ENCODE measurements around the gene ATAD3B. TPM values are rescaled to one million over a fixed set of nuclear protein-coding genes. Genes with fewer than 3 reads are reported as not detected.
A peak's percentile ranks its signal among the peaks of the same experiment; 100 is the strongest.

ATAD3B gene
- total RNA-seq = 100 to 1,000 TPM in 1 of 4 donors, 10 to 100 TPM in 3; 26.9 to 130 (median 35.0) TPM

- TF ChIP-seq, protein P1, sequence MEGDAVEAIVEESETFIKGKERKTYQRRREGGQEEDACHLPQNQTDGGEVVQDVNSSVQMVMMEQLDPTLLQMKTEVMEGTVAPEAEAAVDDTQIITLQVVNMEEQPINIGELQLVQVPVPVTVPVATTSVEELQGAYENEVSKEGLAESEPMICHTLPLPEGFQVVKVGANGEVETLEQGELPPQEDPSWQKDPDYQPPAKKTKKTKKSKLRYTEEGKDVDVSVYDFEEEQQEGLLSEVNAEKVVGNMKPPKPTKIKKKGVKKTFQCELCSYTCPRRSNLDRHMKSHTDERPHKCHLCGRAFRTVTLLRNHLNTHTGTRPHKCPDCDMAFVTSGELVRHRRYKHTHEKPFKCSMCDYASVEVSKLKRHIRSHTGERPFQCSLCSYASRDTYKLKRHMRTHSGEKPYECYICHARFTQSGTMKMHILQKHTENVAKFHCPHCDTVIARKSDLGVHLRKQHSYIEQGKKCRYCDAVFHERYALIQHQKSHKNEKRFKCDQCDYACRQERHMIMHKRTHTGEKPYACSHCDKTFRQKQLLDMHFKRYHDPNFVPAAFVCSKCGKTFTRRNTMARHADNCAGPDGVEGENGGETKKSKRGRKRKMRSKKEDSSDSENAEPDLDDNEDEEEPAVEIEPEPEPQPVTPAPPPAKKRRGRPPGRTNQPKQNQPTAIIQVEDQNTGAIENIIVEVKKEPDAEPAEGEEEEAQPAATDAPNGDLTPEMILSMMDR (IDR thresholded peaks at IDR 0.05) = no peak
- peak in 1 of 2 donors; percentile 54 for TF ChIP-seq POLR2A (IDR thresholded peaks at IDR 0.05)
- no peaks in the 10 kb centered on the region for H3K27me3 ChIP-seq
- H3K9me3 ChIP-seq = no peaks in the 10 kb centered on the region
- peak; percentile 93 to 97 (median 97) for DNase-seq
- H3K4me1 ChIP-seq = peaks cover 0 to 20% (median 6%) of the 10 kb centered on the region in 4 donors
- peak within 1 kb of the TSS; percentile 77 to 88 (median 82) for H3K4me3 ChIP-seq
- no peaks in the 10 kb centered on the region for H3K36me3 ChIP-seq
- peak within 1 kb of the TSS; percentile 81 to 87 (median 84) for H3K27ac ChIP-seq
Observed at GRCh38 chr1:1471389-1472052, at the start of gene ATAD3B. Gene ATAD3B (plus strand): TSS chr1:1471765. CDS start chr1:1471885, 120 bp downstream.

GRCh38 chr1:1421907-1422464 is 49.6 kb upstream of the ATAD3B start:
- Histone ChIP-seq H3K27ac (peak overlapping the region in 1 of 4 donors; percentile 49), H3K4me1 (peaks cover 0 to 16% (median 4%) of the 10 kb centered on the region in 4 donors), H3K4me3 (no peak overlapping the region), H3K36me3 (no peaks in the 10 kb centered on the region), H3K9me3 (no peaks in the 10 kb centered on the region), H3K27me3 (no peaks in the 10 kb centered on the region)
- no peak for DNase-seq
- no peak for TF ChIP-seq POLR2A (IDR thresholded peaks at IDR 0.05)
- TF ChIP-seq, protein P1 (IDR thresholded peaks at IDR 0.05) = no peak

- H3K9me3 ChIP-seq = no peaks in the 10 kb centered on the region
- peaks cover 0 to 16% (median 6%) of the 10 kb centered on the region in 4 donors for H3K4me1 ChIP-seq
- H3K27me3 ChIP-seq = no peaks in the 10 kb centered on the region
- no peaks in the 10 kb centered on the region for H3K36me3 ChIP-seq
- TF ChIP-seq POLR2A (IDR thresholded peaks at IDR 0.05) = no peak
- TF ChIP-seq, protein P1 (IDR thresholded peaks at IDR 0.05) = no peak
- peak in 1 of 3 donors; percentile 18 for DNase-seq
- H3K4me3 ChIP-seq = no peak overlapping the region
- no peak overlapping the region for H3K27ac ChIP-seq
Observed at GRCh38 chr1:1422465-1423244, 48.9 kb upstream of the ATAD3B start.

GRCh38 chr1:1423245-1423597 is 48.3 kb upstream of the ATAD3B start:
- Histone ChIP-seq H3K4me1 (peaks cover 0 to 16% (median 6%) of the 10 kb centered on the region in 4 donors), H3K9me3 (no peaks in the 10 kb centered on the region), H3K27ac (no peak overlapping the region), H3K36me3 (no peaks in the 10 kb centered on the region), H3K4me3 (no peak overlapping the region), H3K27me3 (no peaks in the 10 kb centered on the region)
- DNase-seq = no peak
- TF ChIP-seq POLR2A (IDR thresholded peaks at IDR 0.05) = no peak
- TF ChIP-seq, protein P1 (IDR thresholded peaks at IDR 0.05) = no peak

DNA sequence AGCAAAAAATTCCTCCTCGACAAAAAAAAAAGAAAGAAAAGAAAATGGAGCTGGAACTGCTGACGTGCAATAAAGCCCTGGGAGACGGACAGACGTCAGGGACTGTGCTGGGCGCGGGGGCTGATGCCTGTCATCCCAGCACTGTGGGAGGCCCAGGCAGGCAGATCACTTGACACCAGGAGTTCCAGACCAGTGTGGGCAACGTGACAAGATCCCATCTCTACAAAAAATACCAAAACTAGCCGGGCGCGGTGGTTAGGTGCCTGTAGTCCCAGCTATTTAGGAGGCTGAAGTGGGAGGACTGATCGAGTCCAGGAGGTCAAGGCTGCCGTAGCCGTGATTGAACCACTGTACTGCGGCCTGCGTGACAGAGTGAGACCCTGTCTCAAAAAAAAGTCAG is 46.9 kb upstream of the ATAD3B start:
- no peaks in the 10 kb centered on the region for H3K9me3 ChIP-seq
- H3K4me3 ChIP-seq = no peak overlapping the region
- no peaks in the 10 kb centered on the region for H3K36me3 ChIP-seq
- DNase-seq = peak in 1 of 3 donors; percentile 29
- H3K4me1 ChIP-seq = peaks cover 0 to 13% (median 5%) of the 10 kb centered on the region in 4 donors
- no peak overlapping the region for H3K27ac ChIP-seq
- TF ChIP-seq, protein P1 (IDR thresholded peaks at IDR 0.05) = no peak
- TF ChIP-seq POLR2A (IDR thresholded peaks at IDR 0.05) = no peak
- H3K27me3 ChIP-seq = no peaks in the 10 kb centered on the region
